ENCODE results near the gene CCDC60. TPM values are rescaled to one million over a fixed set of nuclear protein-coding genes. Genes with fewer than 3 reads are reported as not detected.

The CCDC60 gene
- total RNA-seq, 1 experiment from 2014 or later: not detected

- no peak for TF ChIP-seq CTCF (IDR thresholded peaks at IDR 0.05; ENCODE audit: unreplicated experiment)
- intact Hi-C loops (cut with micrococcal nuclease; ENCODE audit: unreplicated experiment): no loop called here
- no peaks in the 10 kb centered on the region for H3K4me1 Mint-ChIP-seq (ENCODE audit: low read depth, unreplicated experiment)
- no peak for DNase-seq
- CTCF ChIA-PET: no interaction called here
- H3K27me3 Mint-ChIP-seq (ENCODE audit: unreplicated experiment): peaks cover 44% of the 10 kb centered on the region
- no peak overlapping the region for H3K27ac Mint-ChIP-seq (ENCODE audit: unreplicated experiment)
- H3K4me3 Mint-ChIP-seq (ENCODE audit: low read depth, unreplicated experiment): no peak overlapping the region
- H3K9me3 Mint-ChIP-seq (ENCODE audit: low read depth, unreplicated experiment): no peaks in the 10 kb centered on the region
- BruUV-seq (replicated peaks): no TSS peak
- no peaks in the 10 kb centered on the region for H3K36me3 Mint-ChIP-seq (ENCODE audit: insufficient read depth, unreplicated experiment)
These were observed 38.0 kb upstream of the CCDC60 start for GRCh38 chr12:119296535-119296934.

- no peak for DNase-seq
- CTCF ChIA-PET: no interaction called here
- no peak overlapping the region for H3K27ac Mint-ChIP-seq (ENCODE audit: unreplicated experiment)
- TF ChIP-seq CTCF (IDR thresholded peaks at IDR 0.05; ENCODE audit: unreplicated experiment): no peak
- no peak overlapping the region for H3K4me3 Mint-ChIP-seq (ENCODE audit: low read depth, unreplicated experiment)
- no TSS peak for BruUV-seq (replicated peaks)
- H3K4me1 Mint-ChIP-seq (ENCODE audit: low read depth, unreplicated experiment): no peaks in the 10 kb centered on the region
- H3K9me3 Mint-ChIP-seq (ENCODE audit: low read depth, unreplicated experiment): no peaks in the 10 kb centered on the region
- intact Hi-C loops (cut with micrococcal nuclease; ENCODE audit: unreplicated experiment): no loop called here
- peaks cover 35% of the 10 kb centered on the region for H3K27me3 Mint-ChIP-seq (ENCODE audit: unreplicated experiment)
- no peaks in the 10 kb centered on the region for H3K36me3 Mint-ChIP-seq (ENCODE audit: insufficient read depth, unreplicated experiment)
These were observed 35.4 kb upstream of the CCDC60 start for GRCh38 chr12:119299130-119299529.

GRCh38 chr12:119301379-119301778 is 33.1 kb upstream of the CCDC60 start:
- Mint-ChIP-seq H3K27me3 (ENCODE audit: unreplicated experiment) (peaks cover 12% of the 10 kb centered on the region), H3K27ac (ENCODE audit: unreplicated experiment) (no peak overlapping the region), H3K4me1 (ENCODE audit: low read depth, unreplicated experiment) (no peaks in the 10 kb centered on the region), H3K36me3 (ENCODE audit: insufficient read depth, unreplicated experiment) (no peaks in the 10 kb centered on the region), H3K4me3 (ENCODE audit: low read depth, unreplicated experiment) (no peak overlapping the region), H3K9me3 (ENCODE audit: low read depth, unreplicated experiment) (no peaks in the 10 kb centered on the region)
- intact Hi-C loops (cut with micrococcal nuclease; ENCODE audit: unreplicated experiment): no loop called here
- no peak for TF ChIP-seq CTCF (IDR thresholded peaks at IDR 0.05; ENCODE audit: unreplicated experiment)
- no TSS peak for BruUV-seq (replicated peaks)
- CTCF ChIA-PET: interaction anchor here (0.7 kb wide), 1 partner anchor 117 kb away, joined by 4 read pairs; no protein-coding TSS in a partner anchor
- DNase-seq: no peak

- H3K27me3 Mint-ChIP-seq (ENCODE audit: unreplicated experiment): peaks cover under 1% of the 10 kb centered on the region
- no TSS peak for BruUV-seq (replicated peaks)
- CTCF ChIA-PET: interaction anchor here (0.7 kb wide), 1 partner anchor 1206 kb away, joined by 8 read pairs; no protein-coding TSS in a partner anchor
- DNase-seq: no peak
- H3K4me3 Mint-ChIP-seq (ENCODE audit: low read depth, unreplicated experiment): no peak overlapping the region
- H3K4me1 Mint-ChIP-seq (ENCODE audit: low read depth, unreplicated experiment): no peaks in the 10 kb centered on the region
- intact Hi-C loops (cut with micrococcal nuclease; ENCODE audit: unreplicated experiment): no loop called here
- TF ChIP-seq CTCF (IDR thresholded peaks at IDR 0.05; ENCODE audit: unreplicated experiment): no peak
- no peak overlapping the region for H3K27ac Mint-ChIP-seq (ENCODE audit: unreplicated experiment)
- H3K36me3 Mint-ChIP-seq (ENCODE audit: insufficient read depth, unreplicated experiment): no peaks in the 10 kb centered on the region
- H3K9me3 Mint-ChIP-seq (ENCODE audit: low read depth, unreplicated experiment): no peaks in the 10 kb centered on the region
These were observed 32.0 kb upstream of the CCDC60 start for GRCh38 chr12:119302451-119303080.

Measured in Calu3 (cell line).